ENCODE results near the gene ST8SIA6. TPM values are rescaled to one million over a fixed set of nuclear protein-coding genes. Genes with fewer than 3 reads are reported as not detected.

Gene ST8SIA6
- total RNA-seq, 1 donor from 2014 or later = 1.7 TPM

DNA sequence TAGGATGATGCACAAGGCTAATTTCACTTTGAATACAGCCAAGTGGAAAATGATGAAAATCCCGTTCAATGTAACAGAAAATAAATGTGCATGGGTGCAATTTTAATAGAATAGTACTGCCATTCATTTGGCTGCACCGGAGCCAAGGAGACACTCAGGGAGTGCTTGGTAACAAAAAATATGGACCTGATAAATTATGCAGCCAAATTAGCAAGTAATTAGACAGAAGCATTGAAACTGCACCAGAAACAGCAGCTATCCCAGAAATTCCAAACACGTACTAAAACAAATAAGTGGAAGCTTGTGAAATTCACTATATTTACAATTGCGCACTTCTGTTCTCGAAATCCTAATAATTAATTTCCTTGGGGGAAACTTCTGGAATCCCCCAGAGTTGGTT lies 31.5 kb downstream of the ST8SIA6 start:
- H3K4me1 Mint-ChIP-seq (ENCODE audit: unreplicated experiment) = peaks cover 20% of the 10 kb centered on the region
- H3K27me3 Mint-ChIP-seq (ENCODE audit: unreplicated experiment) = peaks cover 5% of the 10 kb centered on the region
- no peaks in the 10 kb centered on the region for H3K36me3 Mint-ChIP-seq (ENCODE audit: low read depth, unreplicated experiment)
- no peak for DNase-seq (ENCODE audit: low spot score)
- TF ChIP-seq, protein P1, sequence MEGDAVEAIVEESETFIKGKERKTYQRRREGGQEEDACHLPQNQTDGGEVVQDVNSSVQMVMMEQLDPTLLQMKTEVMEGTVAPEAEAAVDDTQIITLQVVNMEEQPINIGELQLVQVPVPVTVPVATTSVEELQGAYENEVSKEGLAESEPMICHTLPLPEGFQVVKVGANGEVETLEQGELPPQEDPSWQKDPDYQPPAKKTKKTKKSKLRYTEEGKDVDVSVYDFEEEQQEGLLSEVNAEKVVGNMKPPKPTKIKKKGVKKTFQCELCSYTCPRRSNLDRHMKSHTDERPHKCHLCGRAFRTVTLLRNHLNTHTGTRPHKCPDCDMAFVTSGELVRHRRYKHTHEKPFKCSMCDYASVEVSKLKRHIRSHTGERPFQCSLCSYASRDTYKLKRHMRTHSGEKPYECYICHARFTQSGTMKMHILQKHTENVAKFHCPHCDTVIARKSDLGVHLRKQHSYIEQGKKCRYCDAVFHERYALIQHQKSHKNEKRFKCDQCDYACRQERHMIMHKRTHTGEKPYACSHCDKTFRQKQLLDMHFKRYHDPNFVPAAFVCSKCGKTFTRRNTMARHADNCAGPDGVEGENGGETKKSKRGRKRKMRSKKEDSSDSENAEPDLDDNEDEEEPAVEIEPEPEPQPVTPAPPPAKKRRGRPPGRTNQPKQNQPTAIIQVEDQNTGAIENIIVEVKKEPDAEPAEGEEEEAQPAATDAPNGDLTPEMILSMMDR (IDR thresholded peaks at IDR 0.05; ENCODE audit: unreplicated experiment) = no peak
- no peak overlapping the region for H3K27ac Mint-ChIP-seq (ENCODE audit: unreplicated experiment)
- H3K4me3 Mint-ChIP-seq (ENCODE audit: unreplicated experiment) = no peak overlapping the region
- no peaks in the 10 kb centered on the region for H3K9me3 Mint-ChIP-seq (ENCODE audit: unreplicated experiment)

DNA sequence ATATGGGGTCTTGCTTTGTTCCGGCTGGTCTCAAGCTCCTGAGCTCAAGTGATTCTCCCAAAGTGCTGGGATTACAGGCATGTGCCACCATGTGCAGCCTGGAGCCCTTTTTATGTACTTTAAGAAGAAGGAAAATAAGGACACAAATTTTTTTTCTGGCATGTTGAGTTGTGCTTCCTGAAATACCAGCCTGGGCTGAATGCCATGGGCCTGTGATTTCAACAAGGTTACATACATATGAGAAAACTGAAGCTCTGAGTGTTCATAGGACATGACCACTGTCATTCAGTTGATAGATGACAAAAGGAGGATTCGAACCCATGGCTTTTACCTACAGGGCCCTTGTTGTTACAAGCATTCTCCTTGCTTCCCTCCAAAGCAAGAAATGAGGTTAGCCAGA lies 36.1 kb downstream of the ST8SIA6 start:
- peaks cover 9% of the 10 kb centered on the region for H3K4me1 Mint-ChIP-seq (ENCODE audit: unreplicated experiment)
- no peaks in the 10 kb centered on the region for H3K9me3 Mint-ChIP-seq (ENCODE audit: unreplicated experiment)
- no peaks in the 10 kb centered on the region for H3K36me3 Mint-ChIP-seq (ENCODE audit: low read depth, unreplicated experiment)
- H3K4me3 Mint-ChIP-seq (ENCODE audit: unreplicated experiment) = no peak overlapping the region
- no peak for DNase-seq (ENCODE audit: low spot score)
- peaks cover 6% of the 10 kb centered on the region for H3K27me3 Mint-ChIP-seq (ENCODE audit: unreplicated experiment)
- TF ChIP-seq, protein P1 (IDR thresholded peaks at IDR 0.05; ENCODE audit: unreplicated experiment) = no peak
- H3K27ac Mint-ChIP-seq (ENCODE audit: unreplicated experiment) = no peak overlapping the region

DNA sequence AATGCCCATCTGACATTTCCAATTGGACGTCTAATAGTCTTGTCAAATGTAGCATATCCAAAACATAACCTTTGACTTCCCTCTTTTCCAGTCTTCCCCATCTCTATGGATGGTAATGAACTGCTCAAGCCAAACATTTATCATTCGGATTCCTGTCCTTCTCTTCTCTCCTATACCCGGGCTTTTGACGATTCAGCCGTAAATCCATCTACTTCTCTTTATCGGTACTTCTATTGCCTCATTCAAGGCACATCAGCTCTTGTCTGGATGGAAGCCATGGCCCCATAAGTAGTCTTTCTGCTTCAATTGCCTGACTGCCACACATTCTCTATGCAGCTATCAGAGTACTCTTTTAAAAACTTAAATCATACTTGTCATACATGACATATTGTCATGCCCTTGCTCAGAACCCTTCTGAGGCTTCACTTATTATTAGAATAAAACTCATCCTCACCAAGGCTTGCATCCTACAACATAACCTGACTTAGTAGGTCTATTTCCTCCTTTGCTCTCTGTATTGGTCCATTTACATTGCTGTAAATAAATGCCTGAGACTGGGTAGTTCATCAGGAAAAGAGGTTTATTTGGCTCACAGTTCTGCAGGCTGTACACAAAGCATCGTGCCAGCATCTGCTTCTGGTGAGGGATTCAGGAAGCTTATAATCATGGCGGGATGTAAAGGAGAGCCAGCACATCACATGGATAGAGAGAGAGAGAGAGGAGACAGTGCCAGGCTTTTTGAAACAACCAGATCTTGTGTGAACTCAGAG lies 37.8 kb downstream of the ST8SIA6 start:
- Mint-ChIP-seq H3K27ac (ENCODE audit: unreplicated experiment) (no peak overlapping the region), H3K4me1 (ENCODE audit: unreplicated experiment) (peaks cover 9% of the 10 kb centered on the region), H3K4me3 (ENCODE audit: unreplicated experiment) (no peak overlapping the region), H3K36me3 (ENCODE audit: low read depth, unreplicated experiment) (no peaks in the 10 kb centered on the region), H3K9me3 (ENCODE audit: unreplicated experiment) (no peaks in the 10 kb centered on the region), H3K27me3 (ENCODE audit: unreplicated experiment) (peaks cover 9% of the 10 kb centered on the region)
- TF ChIP-seq, protein P1 (IDR thresholded peaks at IDR 0.05; ENCODE audit: unreplicated experiment) = no peak
- DNase-seq (ENCODE audit: low spot score) = no peak

DNA sequence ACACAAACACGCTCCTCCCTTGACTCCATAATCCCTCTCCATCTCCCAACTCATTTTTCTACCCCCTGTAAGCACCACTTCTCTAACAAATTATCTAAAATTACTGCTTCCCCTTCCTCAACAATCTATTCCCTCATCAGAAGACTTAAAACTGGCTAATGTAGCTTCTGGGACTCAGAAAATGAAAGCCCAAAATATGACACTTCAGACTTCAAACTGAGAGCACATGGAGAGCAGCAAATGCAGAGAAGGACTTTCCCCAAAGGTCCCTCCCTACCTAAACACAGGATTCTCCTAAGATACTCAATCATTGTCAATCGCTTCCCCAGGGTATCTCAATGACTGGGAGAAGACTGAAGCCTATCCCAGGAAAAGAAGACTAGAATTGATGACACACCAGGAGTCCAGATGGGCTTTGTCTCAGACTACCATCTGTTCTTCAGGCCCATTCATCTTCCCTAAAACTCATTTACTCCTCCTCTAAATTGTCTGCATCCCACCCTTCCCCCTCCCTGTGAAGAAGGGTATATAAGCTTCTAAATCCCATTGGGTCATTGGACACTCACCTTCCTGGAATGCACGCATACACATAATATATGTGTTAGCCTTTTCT lies 39.2 kb downstream of the ST8SIA6 start:
- Mint-ChIP-seq H3K27ac (ENCODE audit: unreplicated experiment) (no peak overlapping the region), H3K4me1 (ENCODE audit: unreplicated experiment) (peaks cover 6% of the 10 kb centered on the region), H3K4me3 (ENCODE audit: unreplicated experiment) (no peak overlapping the region), H3K36me3 (ENCODE audit: low read depth, unreplicated experiment) (no peaks in the 10 kb centered on the region), H3K9me3 (ENCODE audit: unreplicated experiment) (no peaks in the 10 kb centered on the region), H3K27me3 (ENCODE audit: unreplicated experiment) (peaks cover 5% of the 10 kb centered on the region)
- no peak for DNase-seq (ENCODE audit: low spot score)
- TF ChIP-seq, protein P1 (IDR thresholded peaks at IDR 0.05; ENCODE audit: unreplicated experiment) = no peak

DNA sequence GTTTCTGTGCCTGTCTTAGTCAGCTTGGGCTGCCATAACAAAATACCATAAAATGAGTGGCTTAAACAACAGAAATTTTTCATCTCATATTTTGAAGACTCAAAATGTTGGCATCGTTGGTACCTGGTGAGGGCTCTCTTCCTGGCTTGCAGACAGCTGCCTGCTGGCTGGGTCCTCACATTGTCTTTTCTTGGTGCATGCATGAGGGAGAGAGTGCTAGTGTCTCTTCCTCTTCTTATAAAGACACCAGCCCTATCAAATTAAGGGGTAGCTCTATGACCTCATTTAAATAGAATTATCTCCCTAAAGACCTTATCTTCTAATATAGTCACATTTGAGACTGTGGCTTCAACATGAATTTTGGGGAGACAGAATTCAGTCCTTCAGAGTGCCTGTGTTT lies 39.9 kb downstream of the ST8SIA6 start:
- H3K4me1 Mint-ChIP-seq (ENCODE audit: unreplicated experiment) = peaks cover 2% of the 10 kb centered on the region
- TF ChIP-seq, protein P1 (IDR thresholded peaks at IDR 0.05; ENCODE audit: unreplicated experiment) = no peak
- H3K36me3 Mint-ChIP-seq (ENCODE audit: low read depth, unreplicated experiment) = no peaks in the 10 kb centered on the region

More for the DNA sequence above, 39.9 kb downstream of the ST8SIA6 start:
- DNase-seq (ENCODE audit: low spot score) = no peak
- Mint-ChIP-seq H3K9me3 (ENCODE audit: unreplicated experiment) (no peaks in the 10 kb centered on the region), H3K27ac (ENCODE audit: unreplicated experiment) (no peak overlapping the region), H3K4me3 (ENCODE audit: unreplicated experiment) (no peak overlapping the region), H3K27me3 (ENCODE audit: unreplicated experiment) (peaks cover 5% of the 10 kb centered on the region)

Data from endothelial cell (in vitro differentiated cells).